A549 (cell line): Measurements from ENCODE around the gene GDI2. TPM values are rescaled to one million over a fixed set of nuclear protein-coding genes. Genes with fewer than 3 reads are reported as not detected.
"Not testable (repeated sequence)": the region's sequence is repeated elsewhere in the genome, so short reads cannot be mapped to it uniquely, and the experiment has no call there.

Experiments used
- ATAC-seq, 2 experiments: fragments of 200-7000 bp in 1 of 2; fragments of >200 bp in 1 of 2; cut with Nextera tagmentation in 1 of 2; cut with Tn5 transposase in 1 of 2; 3 replicates each; pipeline versions ENCODE4 v1.8.0 to v1.9.1; 2018 to 2020; ENCODE audit warnings: mild to moderate bottlenecking in 1 of 2, moderate library complexity in 1 of 2
- CTCF ChIA-PET: fragments of 300-600 bp; sonication (Branson Sonifier 250); formaldehyde crosslinking; extraction: SDS; loops from one replicate; lab custom pipeline; 2021; ENCODE audit warnings: antibody characterized with exemption, inconsistent platforms; lab: Yijun Ruan, JAX
- POLR2A ChIA-PET: fragments of 350-600 bp; formaldehyde crosslinking; extraction: SDS; loops from one replicate; lab custom pipeline; 2021; ENCODE audit warnings: antibody characterized with exemption, inconsistent platforms; lab: Yijun Ruan, JAX
- DNase-seq, 2 experiments: peaks; one replicate each; pipeline versions ENCODE4 v3.0.0 to v3.0.0-alpha.2; 2011 to 2016; ENCODE audit warnings: low read depth in 1 of 2, low spot score in 1 of 2
- FAIRE-seq: peaks from 2 replicates; lab custom pipeline; 2011; peaks lifted over from hg19 to GRCh38; lab: Jason Lieb, UNC
- H3K27ac ChIP-seq, 2 experiments: fragments of >200 bp; sonication (Bioruptor Twin); formaldehyde crosslinking; 3 replicates each; pipeline ENCODE4 v1.5.1; 2016 to 2017
- H3K4me1 ChIP-seq: fragments of >200 bp; sonication (Bioruptor Twin); formaldehyde crosslinking; 3 replicates; pipeline ENCODE4 v1.6.1; 2016
- H3K4me2 ChIP-seq: fragments of >200 bp; sonication (Bioruptor Twin); formaldehyde crosslinking; 3 replicates; pipeline ENCODE4 v1.6.1; 2016
- H3K4me3 ChIP-seq: fragments of >200 bp; sonication (Bioruptor Twin); formaldehyde crosslinking; 3 replicates; pipeline ENCODE4 v1.5.1; 2016
- H3K9me3 ChIP-seq: fragments of >200 bp; sonication (Bioruptor Twin); formaldehyde crosslinking; 3 replicates; pipeline ENCODE4 v1.6.1; 2016
- BHLHE40 ChIP-seq: IDR thresholded peaks from 2 replicates; pipeline ENCODE4 v1.6.1; 2012; ENCODE audit warnings: low read depth, low read length, inconsistent platforms
- CBX2 ChIP-seq: fragments of 200-600 bp; sonication (generic); IDR thresholded peaks from 2 replicates; pipeline ENCODE4 v1.6.1; 2016; ENCODE audit warnings: low read depth, mild to moderate bottlenecking, borderline replicate concordance
- CBX8 ChIP-seq: fragments of 200-600 bp; sonication (generic); IDR thresholded peaks from 2 replicates; pipeline ENCODE4 v1.6.1; 2016
- CEBPB ChIP-seq, 2 experiments: fragments of >200 bp in 1 of 2; sonication (Bioruptor Twin) in 1 of 2; formaldehyde crosslinking in 1 of 2; IDR thresholded peaks; 2 replicates each; pipeline ENCODE4 v1.6.1; 2012 to 2016
- CHD4 ChIP-seq: fragments of 200-600 bp; sonication (generic); IDR thresholded peaks from 2 replicates; pipeline ENCODE4 v1.6.1; 2016; ENCODE audit warnings: antibody characterized with exemption, mild to moderate bottlenecking, borderline replicate concordance
- E2F6 ChIP-seq: IDR thresholded peaks from 2 replicates; pipeline ENCODE4 v1.6.1; 2012; ENCODE audit warnings: low read depth, borderline replicate concordance
- EHMT2 ChIP-seq: fragments of 200-600 bp; sonication (generic); IDR thresholded peaks from 2 replicates; pipeline ENCODE4 v1.6.1; 2016; ENCODE audit warnings: antibody characterized with exemption, low read depth, mild to moderate bottlenecking, moderate library complexity
- ESRRA ChIP-seq: fragments of 150-350 bp; IDR thresholded peaks from 2 replicates; pipeline ENCODE4 v1.6.1; 2014; ENCODE audit warnings: mild to moderate bottlenecking, low read length, borderline replicate concordance
- FOSL2 ChIP-seq, 2 experiments: fragments of 450-650 bp in 1 of 2; fragments of >200 bp in 1 of 2; sonication (Bioruptor Twin) in 1 of 2; formaldehyde crosslinking; IDR thresholded peaks; 2 replicates each; pipeline versions ENCODE4 v1.5.0 to v1.6.1; 2016 to 2020; ENCODE audit warnings: mild to moderate bottlenecking in 1 of 2, moderate library complexity in 1 of 2
- HDAC2 ChIP-seq: fragments of 200-600 bp; sonication (generic); IDR thresholded peaks from 2 replicates; pipeline ENCODE4 v1.6.1; 2016
- HMGXB4 ChIP-seq: fragments of 250-450 bp; sonication (Bioruptor Pico); IDR thresholded peaks from 2 replicates; pipeline ENCODE4 v1.5.0; 2021; ENCODE audit warnings: mild to moderate bottlenecking, moderate library complexity, borderline replicate concordance
- HOXA7 ChIP-seq: fragments of 250-450 bp; sonication (Bioruptor Pico); IDR thresholded peaks from 2 replicates; pipeline ENCODE4 v1.5.0; 2020; ENCODE audit warnings: mild to moderate bottlenecking, moderate library complexity
- JUN ChIP-seq, 2 experiments: fragments of >200 bp; sonication (Bioruptor Twin); formaldehyde crosslinking; IDR thresholded peaks; 2 replicates in 1 of 2; 3 replicates in 1 of 2; pipeline ENCODE4 v1.6.1; 2016 to 2017
- MAZ ChIP-seq: fragments of 150-350 bp; IDR thresholded peaks from 2 replicates; pipeline ENCODE4 v1.6.1; 2014; ENCODE audit warnings: antibody characterized with exemption, low read depth, low read length, borderline replicate concordance
- MYC ChIP-seq: IDR thresholded peaks from 2 replicates; pipeline ENCODE4 v1.6.1; 2012; ENCODE audit warnings: mild to moderate bottlenecking, inconsistent platforms, low read length, improper control_type of control experiment, borderline replicate concordance
- PBX3 ChIP-seq: IDR thresholded peaks from 2 replicates; pipeline ENCODE4 v1.6.1; 2012
- RAD21 ChIP-seq, 2 experiments: fragments of >200 bp in 1 of 2; sonication (Bioruptor Twin) in 1 of 2; formaldehyde crosslinking in 1 of 2; IDR thresholded peaks in 1 of 2; conservative IDR thresholded peaks in 1 of 2; 2 replicates in 1 of 2; 3 replicates in 1 of 2; pipeline ENCODE4 v1.6.1; 2012 to 2018; ENCODE audit warnings: inconsistent platforms in 1 of 2
- RCOR1 ChIP-seq: fragments of 150-350 bp; IDR thresholded peaks from 2 replicates; pipeline ENCODE4 v1.6.1; 2014; ENCODE audit warnings: antibody characterized with exemption, low read length, low read depth
- RNF2 ChIP-seq: fragments of 200-600 bp; sonication (generic); IDR thresholded peaks from 2 replicates; pipeline ENCODE4 v1.6.1; 2016; ENCODE audit warnings: low read depth, mild to moderate bottlenecking, antibody characterized with exemption, moderate library complexity, borderline replicate concordance
- SREBF2 ChIP-seq: fragments of 450-650 bp; IDR thresholded peaks from 2 replicates; pipeline ENCODE4 v1.6.1; 2014; ENCODE audit warnings: mild to moderate bottlenecking, moderate library complexity
- TP53 ChIP-seq: fragments of 250-450 bp; sonication (Bioruptor Pico); IDR thresholded peaks from 2 replicates; pipeline ENCODE4 v1.5.0; 2021; ENCODE audit warnings: mild to moderate bottlenecking, moderate library complexity
- WGBS: methylation state at CpG from one replicate; pipeline ENCODE4 v1.1.6; 2017; ENCODE audit errors: missing lambda C conversion rate; 5-methylcytosine and 5-hydroxymethylcytosine counted together
- polyA plus RNA-seq, 4 experiments: library from polyadenylated mRNA; depleted of rRNA in 3 of 4; stranded (reverse); fragments of >200 nt; fragmentation: RNase III in 1 of 4; extraction: RNeasy Plus Mini Kit Qiagen cat#74134 plus additional on column Dnase treatment in 1 of 4; gene quantifications; 2 replicates in 3 of 4; 3 replicates in 1 of 4; pipeline ENCODE4 v1.2.3, GENCODE V29; 2011 to 2017
- TF ChIP-seq, protein P1 (sequence below): fragments of 250-450 bp; sonication (Bioruptor Pico); IDR thresholded peaks from 2 replicates; pipeline ENCODE4 v1.5.0; 2020; ENCODE audit warnings: low read depth, mild to moderate bottlenecking, moderate library complexity

GDI2 gene
- polyA plus RNA-seq, 2 of the 4 experiments (the other 2 are of a cell fraction) = 278 to 304 TPM

- FAIRE-seq (no peak), ATAC-seq (no peak), DNase-seq (no peak)
- Histone ChIP-seq H3K27ac (no peak overlapping the region), H3K9me3 (no peaks in the 10 kb centered on the region), H3K4me1 (no peaks in the 10 kb centered on the region), H3K4me2 (no peak overlapping the region), H3K4me3 (no peak overlapping the region)
- TF ChIP-seq CBX8 = no peak
- TF ChIP-seq HMGXB4 = no peak
- no peak for TF ChIP-seq MAZ
- no peak for TF ChIP-seq CBX2
- CTCF ChIA-PET = no interaction called here
- 79% methylated on average over 14 of the region's 14 CpGs for WGBS
- POLR2A ChIA-PET = no interaction called here
Measured at GRCh38 chr10:5841965-5842364, 28.7 kb upstream of the GDI2 start.

GRCh38 chr10:5840314-5841307, 27.4 kb upstream of the GDI2 start:
- FAIRE-seq (no peak), DNase-seq (no peak), ATAC-seq (peak; percentile 34 to 46; a peak in 3 of 6 replicates)
- H3K27ac ChIP-seq = no peak overlapping the region
- ChIA-PET CTCF (interaction anchor here (0.6 to 0.8 kb wide), 3 partner anchors 12 to 440 kb away, joined by 3 to 4 read pairs (median 3); no protein-coding TSS in a partner anchor), POLR2A (no interaction called here)
- 67% methylated on average over 33 of the region's 40 CpGs for WGBS
- no peaks in the 10 kb centered on the region for H3K9me3 ChIP-seq
- H3K4me3 ChIP-seq = no peak overlapping the region
- no peaks in the 10 kb centered on the region for H3K4me1 ChIP-seq
- TF ChIP-seq RNF2 (no peak), E2F6 (no peak), CHD4 (no peak), JUN (IDR thresholded peaks at IDR 0.05) (no peak)
- TF ChIP-seq, all 56 proteins: peak for 0
- no peak overlapping the region for H3K4me2 ChIP-seq

DNA sequence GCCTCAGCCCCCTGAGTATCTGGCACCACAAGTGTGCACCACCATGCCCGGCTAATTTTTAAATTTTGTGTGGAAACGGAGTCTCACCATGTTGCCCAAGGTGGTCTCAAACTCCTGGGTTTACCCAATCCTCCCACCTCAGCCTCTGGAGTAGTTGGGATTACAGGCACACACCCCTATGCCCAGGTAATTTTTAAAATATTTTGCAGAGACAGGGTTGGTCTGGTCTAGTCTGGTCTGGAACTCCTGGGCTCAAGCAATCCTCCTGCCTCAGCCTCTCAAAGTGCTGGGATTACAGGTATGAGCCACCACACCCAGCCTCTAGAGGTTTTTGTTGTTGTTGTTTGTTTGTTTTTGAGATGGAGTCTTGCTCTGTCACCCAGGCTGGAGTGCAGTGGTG, 22.9 kb upstream of the GDI2 start:
- FAIRE-seq, DNase-seq, POLR2A ChIA-PET, H3K27ac ChIP-seq, CTCF ChIA-PET, H3K9me3 ChIP-seq, H3K4me2 ChIP-seq, H3K4me3 ChIP-seq, ATAC-seq, H3K4me1 ChIP-seq: not testable (repeated sequence)
- 75% methylated on average over 2 of the region's 2 CpGs for WGBS

DNA sequence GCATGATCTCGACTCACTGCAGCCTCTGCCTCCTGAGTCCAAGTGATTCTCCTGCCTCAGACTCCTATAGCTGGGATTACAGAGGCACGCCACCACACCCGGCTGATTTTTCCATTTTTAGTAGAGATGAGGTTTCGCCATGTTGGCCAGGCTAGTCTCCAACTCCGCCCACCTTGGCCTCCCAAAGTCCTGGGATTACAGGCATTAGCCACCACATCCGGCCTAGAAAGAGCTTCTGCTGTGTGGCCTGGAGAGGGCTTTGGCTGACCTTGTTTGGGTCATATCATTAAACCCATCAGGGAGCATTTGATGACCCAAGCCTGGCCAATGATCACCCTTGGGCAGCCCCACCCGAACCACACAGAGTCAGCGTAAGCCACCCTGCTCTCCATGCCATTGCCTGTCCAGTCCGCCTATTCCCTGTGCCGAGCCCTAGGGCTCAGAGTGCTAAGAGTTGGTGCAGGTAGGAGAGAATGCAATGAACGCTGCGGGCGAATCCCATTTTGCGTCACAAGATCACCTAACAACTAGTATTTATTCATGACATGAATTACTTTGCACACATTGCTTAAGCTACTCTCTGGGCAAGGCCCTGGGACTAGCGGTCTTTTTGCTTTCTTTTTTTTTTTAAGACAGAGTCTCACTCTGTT, 22.3 kb upstream of the GDI2 start:
- ATAC-seq (no peak), FAIRE-seq (no peak), DNase-seq (no peak)
- Histone ChIP-seq H3K4me2 (no peak overlapping the region), H3K9me3 (no peaks in the 10 kb centered on the region), H3K27ac (no peak overlapping the region), H3K4me1 (no peaks in the 10 kb centered on the region), H3K4me3 (no peak overlapping the region)
- POLR2A ChIA-PET = interaction anchor here (0.8 kb wide), 1 partner anchor 23 kb away, joined by 3 read pairs; the partner anchor contains the start of gene GDI2
- CTCF ChIA-PET = no interaction called here
- 88% methylated on average over 15 of the region's 15 CpGs for WGBS
- TF ChIP-seq FOSL2 (IDR thresholded peaks at IDR 0.05) (no peak), FOSL2 (CRISPR knock-in tag; IDR thresholded peaks at IDR 0.05) (no peak), MAZ (no peak), CHD4 (no peak), MYC (no peak), TP53 (CRISPR knock-in tag) (no peak), PBX3 (no peak), HDAC2 (no peak), ESRRA (no peak), RAD21 (conservative IDR thresholded peaks at IDR 0.05 in 1 of 2, IDR thresholded peaks at IDR 0.05 in 1 of 2) (no peak), EHMT2 (no peak), CEBPB (IDR thresholded peaks at IDR 0.05) (no peak), BHLHE40 (no peak), SREBF2 (no peak), HOXA7 (CRISPR knock-in tag) (no peak), RCOR1 (no peak)
- TF ChIP-seq, protein P1, sequence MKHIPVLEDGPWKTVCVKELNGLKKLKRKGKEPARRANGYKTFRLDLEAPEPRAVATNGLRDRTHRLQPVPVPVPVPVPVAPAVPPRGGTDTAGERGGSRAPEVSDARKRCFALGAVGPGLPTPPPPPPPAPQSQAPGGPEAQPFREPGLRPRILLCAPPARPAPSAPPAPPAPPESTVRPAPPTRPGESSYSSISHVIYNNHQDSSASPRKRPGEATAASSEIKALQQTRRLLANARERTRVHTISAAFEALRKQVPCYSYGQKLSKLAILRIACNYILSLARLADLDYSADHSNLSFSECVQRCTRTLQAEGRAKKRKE (CRISPR knock-in tag) = no peak
